Dermis blood vessel endothelial cell (primary cell): ENCODE results near the gene NTNG1. TPM values are rescaled to one million over a fixed set of nuclear protein-coding genes. Genes with fewer than 3 reads are reported as not detected.
A peak's percentile ranks its signal among the peaks of the same experiment; 100 is the strongest.

Experiments
- DNase-seq: peaks from one replicate; pipeline ENCODE4 v3.0.0; 2010
- total RNA-seq: library from RNA; depleted of rRNA; stranded (reverse); fragments of >200 nt; gene quantifications from 2 replicates; pipeline ENCODE4 v1.2.3, GENCODE V29; 2014

NTNG1 gene
- total RNA-seq, 1 donor from 2014 or later: under 0.01 TPM

GRCh38 chr1:107524301-107524700 is 383.5 kb downstream of the NTNG1 start:
- no peak for DNase-seq

- no peak for DNase-seq
These were observed 384.3 kb downstream of the NTNG1 start for GRCh38 chr1:107525145-107525544.

- no peak for DNase-seq
These were observed 385.1 kb downstream of the NTNG1 start for GRCh38 chr1:107525961-107526360.

- no peak for DNase-seq
These were observed 385.8 kb downstream of the NTNG1 start for GRCh38 chr1:107526524-107527198.

GRCh38 chr1:107529511-107530149 is 388.8 kb downstream of the NTNG1 start:
- DNase-seq: peak; percentile 58

GRCh38 chr1:107530543-107530942 is 389.7 kb downstream of the NTNG1 start:
- no peak for DNase-seq

GRCh38 chr1:107531065-107531908 is 390.4 kb downstream of the NTNG1 start:
- DNase-seq: no peak

GRCh38 chr1:107532318-107532717 is 391.5 kb downstream of the NTNG1 start:
- no peak for DNase-seq

Other genes with a start within 250 kb of the NTNG1 start
- 18.4 and 21.2 TPM in 2 replicates for gene PRMT6, start 84.4 kb upstream of the NTNG1 start, total RNA-seq